ENCODE data around the gene C10orf53.

C10orf53 gene

DNA sequence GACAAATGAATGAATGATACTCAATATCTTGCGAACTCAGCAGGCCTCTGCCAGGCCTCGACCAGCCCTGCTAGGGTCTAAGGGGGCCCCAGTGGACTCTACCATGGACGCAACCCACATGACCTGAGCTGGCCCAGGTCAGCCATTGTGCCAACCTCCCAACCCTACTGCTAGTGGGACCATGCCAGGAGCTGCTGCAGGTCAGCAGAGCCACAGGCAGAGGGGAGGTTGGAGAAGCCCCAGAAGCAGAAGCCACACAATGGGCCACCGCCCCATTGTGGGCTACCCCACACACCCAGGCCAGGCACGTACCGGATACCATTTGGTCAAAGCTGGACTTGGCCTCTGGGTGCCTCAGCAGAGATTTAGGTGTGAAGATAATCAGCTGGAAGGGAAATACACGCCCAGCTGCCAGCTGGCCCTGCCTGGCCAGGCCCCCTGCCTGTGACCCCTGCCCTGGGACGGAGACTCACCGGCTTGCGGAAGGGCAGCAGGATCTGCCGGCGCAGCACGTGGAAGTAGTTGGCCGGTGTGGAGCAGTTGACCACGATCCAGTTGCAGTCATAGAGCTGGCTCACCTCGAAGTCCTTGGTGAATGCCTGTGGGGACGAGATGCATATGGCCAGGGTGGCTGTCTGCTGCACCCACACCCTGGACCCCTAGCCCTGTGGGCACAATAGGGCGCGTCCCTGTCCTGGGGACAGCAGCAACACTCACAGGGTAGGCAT, 58.2 kb downstream of the C10orf53 start:
- DNase-seq (ENCODE audit: low read depth in 2 of 2), result no peak

DNA sequence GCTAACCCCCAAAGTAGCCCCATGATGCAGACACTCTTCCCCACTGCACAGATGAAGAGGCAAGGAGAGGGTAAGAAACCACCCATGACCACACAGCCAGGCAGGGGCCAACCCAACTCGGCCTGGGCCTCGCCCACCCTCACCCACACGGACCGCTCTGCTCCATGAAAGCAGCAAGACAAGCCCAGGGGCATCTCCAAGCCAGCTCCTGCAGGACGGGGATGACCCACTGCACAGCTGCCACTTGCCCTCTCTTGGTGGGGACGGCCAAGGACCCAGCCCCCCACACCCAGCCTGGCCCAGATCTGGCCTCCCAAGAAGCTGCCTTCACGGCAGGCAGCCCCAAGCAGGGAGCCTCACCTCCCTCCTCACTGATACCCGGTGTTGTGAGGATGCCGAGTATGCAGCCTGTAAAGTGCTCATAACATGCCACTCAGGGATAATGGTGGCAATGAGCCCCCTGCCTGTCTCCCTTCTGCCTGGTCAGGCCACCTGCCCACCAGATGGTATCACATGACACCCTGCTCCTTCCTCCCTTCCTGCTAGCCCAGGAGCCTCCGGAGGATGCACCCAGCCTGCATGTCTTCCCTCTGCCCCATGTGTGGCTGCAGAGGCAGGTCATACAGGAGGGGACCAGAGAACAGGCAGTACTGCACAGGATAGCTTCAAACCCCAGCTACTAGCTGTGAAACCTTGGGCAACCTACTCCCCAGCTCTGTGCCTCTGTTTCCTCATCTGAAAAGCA, 59.3 kb downstream of the C10orf53 start:
- DNase-seq (ENCODE audit: low read depth in 2 of 2), result no peak

DNA sequence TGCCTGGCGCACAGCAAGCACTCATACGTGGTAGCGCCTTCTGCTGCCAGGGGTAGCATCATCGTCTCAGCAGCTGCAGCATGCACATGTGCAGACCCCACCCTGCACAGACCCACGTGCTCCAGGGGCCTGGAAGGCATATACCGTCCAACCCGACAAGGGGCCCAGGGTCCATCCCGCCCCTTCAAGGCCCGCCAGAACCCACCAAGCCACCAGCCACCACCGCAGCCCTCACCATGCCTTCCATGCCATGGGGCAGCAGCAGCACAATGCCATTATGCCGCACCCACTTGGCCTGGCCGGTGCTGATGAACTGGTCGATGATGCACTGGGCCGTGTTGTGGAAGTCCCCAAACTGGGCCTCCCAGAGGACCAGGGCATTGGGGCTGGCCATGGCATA, 60.0 kb downstream of the C10orf53 start:
- no peak for DNase-seq (ENCODE audit: low read depth in 2 of 2)

DNA sequence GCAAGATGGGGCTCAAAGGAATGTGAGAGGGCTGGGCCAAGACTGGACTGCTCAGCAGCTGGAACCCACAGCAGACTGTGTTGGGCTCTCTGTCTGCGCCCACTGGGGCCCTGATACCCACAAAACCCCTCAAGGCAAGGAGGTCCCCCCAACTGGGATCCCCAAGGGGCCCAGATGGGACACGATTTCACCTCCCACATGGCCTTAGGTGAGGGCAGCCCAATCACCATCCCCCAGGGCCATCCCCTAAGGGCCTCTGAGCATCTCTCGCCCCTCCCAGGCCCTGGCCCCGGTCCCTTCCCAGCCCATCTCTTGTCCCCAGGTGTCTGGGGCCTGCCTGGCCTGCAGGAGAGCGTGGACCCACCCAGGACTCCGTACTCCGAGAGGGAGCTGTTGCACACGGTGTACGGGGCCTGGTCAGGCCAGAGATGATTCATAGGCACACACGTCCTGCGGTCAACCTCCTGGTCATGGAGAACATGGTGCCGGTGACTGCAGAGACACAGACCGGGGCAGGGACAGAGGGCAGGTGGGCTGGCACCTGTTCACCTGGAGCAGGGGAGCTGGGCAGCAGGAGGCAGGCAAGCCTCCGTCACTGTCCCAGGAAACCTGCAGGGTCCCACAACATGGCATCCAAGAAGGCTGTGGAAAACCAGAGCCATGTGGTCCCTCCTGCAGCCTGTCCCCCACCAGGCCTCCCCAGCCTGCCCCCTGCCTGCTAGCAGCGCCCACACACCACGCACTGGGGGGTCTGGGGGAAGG, 61.1 kb downstream of the C10orf53 start:
- no peak for DNase-seq (ENCODE audit: low read depth in 2 of 2)

DNA sequence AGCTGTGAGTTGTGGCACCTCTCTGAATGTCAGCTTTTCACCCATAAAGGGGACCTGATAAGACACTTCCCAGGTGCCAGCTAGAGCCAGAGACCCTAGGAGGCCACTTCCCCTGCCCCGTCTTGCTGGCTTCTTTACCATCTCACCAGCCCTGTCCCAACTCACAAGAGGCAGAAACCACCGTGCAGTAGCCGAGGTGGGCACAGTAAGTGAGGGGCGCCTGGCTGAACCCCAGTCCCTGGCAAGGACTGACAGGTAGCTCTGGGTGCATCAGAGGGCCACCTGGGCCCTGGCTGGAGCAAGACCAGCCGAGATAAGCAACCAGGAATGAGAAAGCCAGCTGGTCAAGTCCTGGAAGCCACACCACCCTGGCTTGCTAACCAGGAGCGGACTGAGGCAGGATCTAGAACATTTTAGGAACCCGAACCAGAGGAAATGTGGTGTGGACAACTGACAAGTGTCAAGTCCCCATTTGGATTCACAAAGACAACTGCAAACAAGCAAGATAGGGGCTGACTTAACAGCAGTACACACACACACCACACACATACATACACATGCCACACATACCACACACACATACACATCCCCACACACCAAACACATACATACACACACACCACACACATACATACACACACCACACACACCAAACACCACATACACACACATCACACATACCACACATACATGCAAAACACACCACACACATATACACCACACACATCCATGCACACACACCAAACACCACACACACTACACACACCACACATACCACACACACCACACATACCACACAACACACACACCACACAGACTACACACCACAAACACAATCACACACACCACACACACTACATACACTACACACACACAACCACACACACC, 61.9 kb downstream of the C10orf53 start:
- no peak for DNase-seq (ENCODE audit: low read depth in 2 of 2)

DNA sequence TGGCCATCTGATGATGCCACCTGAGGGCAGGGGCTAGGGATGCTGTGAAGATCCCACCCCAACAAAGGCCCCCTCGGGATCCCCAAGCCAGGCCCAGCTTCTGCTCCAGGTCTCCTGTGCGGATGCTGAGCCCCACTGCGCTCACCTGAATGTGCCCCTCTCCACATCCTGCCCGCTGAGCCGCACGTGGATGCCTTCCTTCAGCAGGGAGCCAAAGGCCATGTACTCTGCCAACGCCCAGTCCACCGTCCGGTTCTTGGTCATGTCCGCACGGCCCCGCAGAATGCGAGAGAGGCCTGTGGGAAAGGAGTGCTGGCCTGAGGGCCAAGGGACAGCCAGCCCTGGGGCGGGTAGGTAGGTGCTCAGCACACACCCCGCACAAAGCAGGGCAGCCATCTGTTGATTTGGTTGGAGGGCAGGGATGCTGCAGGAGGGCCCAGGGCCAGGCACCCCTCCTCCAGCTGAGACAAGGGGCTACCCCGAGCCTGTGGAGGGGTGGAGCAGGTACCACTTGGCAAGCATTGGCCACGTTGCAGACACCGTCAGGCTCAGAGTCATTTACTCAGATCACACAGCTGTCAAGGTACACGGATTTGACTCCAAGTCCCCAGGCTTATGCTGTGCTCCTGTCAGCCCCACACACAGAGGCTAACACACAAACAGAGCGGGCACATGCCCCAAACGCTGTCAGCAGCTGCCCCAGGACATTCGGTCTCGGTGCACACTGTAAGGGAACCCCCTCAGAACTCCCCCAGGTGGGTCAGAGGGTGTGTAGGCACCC, 63.4 kb downstream of the C10orf53 start:
- DNase-seq (ENCODE audit: low read depth in 2 of 2), result no peak

DNA sequence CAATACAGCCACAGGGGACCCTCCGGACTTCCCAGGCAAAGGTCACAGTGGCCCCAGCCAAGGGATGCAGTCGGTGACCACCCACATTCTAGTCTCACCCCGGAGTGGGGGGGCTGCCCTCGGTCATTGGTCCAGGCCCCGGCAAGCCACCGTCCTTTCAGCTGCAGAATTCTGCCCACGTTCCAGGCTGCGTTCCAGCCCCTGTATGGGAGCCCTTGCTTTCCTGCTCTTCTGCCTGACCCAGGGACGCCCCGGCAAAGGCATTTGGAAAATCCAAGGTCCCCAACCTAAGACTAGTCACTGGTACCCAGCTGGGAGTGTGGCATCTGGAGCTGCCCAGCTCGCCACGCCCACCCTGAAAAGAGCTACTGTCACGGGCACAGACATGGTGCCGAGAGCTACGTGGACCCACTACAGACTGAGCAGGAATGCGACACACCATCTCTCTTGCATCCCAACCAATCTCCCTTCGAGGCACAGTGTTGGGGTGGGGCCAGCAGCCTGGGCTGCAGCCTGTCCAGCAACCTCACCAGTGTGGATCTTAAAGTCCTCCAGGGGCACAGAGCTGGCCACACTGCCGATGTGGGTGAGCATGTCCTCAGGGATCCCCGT, 64.1 kb downstream of the C10orf53 start:
- no peak for DNase-seq (ENCODE audit: low read depth in 2 of 2)

DNA sequence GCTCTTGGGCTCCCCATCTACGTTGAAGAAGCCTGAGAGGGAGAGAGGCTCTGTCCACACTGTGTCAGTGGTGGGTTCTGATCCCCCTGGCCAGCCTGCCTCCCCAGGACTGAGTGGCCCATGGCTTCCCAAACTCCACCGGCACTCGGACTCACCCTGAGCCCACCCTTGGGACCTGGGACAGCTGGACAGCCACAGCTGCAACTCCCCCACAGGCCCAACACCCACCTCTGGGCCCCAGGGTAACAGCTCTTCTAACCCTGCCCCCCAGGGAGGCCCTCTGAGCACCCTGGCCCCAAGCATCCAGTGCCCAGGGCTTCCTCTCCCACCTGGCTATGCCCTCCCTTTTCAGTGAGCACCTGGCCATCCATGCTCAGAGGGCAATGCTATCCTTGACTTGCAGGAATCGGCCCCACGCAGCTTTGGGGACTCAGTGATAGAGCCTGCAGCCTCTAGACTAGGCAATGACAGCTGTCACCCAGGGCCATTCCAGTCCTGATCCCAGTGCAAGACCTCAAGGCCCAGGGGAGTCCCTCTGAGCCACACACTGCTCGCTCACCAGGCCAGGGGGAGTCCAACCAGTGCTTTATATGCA, 64.7 kb downstream of the C10orf53 start:
- DNase-seq (ENCODE audit: low read depth in 2 of 2), result no peak

DNA sequence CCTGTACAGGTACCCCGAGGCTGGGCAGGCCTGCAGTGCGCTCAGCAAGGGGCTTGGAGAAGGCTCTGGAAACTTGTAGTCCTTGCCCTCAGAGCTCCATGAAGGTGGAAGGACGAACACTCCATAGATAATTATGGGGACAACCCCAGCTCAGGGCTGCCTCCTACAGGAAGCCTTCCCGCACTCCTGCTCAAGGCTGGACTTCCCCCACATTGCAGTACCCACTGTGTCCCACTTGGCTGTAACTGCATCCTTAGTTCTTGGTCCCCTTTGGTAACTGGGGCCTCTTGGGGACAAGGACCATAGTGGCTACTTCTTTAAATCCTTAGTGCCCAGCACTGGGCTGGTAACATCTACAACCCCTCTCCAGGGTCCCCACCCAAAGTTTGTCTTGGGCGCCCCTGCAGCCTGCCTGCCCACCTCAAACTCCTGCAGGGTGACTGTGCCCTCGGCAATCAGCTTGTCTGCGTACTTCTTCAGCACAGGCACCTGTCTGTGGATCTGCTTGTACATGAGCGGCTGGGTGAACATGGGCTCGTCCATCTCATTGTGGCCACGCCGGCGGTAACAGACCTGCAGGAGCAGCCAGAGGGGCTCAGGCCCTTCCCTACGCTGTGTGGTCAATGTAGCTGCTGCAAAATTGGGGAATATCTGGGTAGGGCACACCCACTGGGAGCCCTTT, 65.6 kb downstream of the C10orf53 start:
- no peak for DNase-seq (ENCODE audit: low read depth in 2 of 2)

DNA sequence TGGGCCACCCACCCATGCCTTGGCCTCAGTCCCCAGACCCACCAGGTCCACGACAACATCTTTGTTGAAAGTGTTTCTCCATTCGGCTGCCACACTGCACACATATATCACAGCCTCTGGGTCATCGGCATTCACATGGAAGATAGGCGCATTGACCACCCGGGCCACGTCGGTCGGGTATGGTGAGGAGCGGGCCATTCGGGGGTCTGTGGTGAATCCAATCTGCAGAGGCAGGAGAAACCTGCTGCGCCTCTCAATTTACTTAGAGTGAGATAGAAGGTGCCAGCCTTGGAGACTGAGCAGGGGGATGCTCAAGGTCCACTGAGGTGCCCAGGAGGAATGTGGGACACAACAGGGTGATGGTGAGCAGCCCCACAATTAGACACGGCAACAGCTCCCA, 66.3 kb downstream of the C10orf53 start:
- no peak for DNase-seq (ENCODE audit: low read depth in 2 of 2)

DNA sequence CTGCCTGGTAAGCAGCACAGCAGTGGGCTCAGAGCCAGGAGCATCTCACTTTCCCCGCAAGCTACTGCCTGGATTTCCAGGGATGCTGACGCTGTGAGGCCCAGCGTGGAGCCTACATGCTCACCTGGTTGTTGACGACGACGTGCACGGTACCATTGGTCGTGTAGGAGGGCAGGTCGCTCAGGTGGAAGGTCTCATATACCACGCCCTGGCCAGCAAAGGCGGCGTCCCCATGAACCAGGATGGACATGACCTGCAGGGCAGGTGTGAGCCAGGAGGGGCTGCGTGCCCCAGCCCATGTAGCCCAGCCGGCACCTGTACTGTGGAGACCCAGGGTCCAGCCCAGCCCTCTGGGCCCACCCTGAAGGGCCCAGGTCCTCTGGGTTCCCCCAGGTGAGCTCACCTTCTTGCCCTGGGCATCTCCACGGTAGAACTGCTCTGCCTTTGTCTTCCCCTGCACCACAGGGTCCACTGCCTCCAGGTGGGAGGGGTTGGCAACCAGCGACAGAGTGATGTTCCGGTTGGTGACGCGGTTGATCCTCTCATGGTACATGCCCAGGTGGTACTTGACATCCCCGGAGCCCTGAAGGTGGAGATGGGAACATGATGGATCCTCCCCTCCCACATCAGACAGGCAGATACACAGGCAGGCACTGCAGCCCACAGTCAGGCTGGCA, 67.3 kb downstream of the C10orf53 start:
- DNase-seq (ENCODE audit: low read depth in 2 of 2), result no peak
